NB4 (cell line): Measurements from ENCODE around the gene ENTR1.

Source experiments
- DNase-seq: peaks from one replicate; pipeline ENCODE4 v3.0.0; 2010; ENCODE audit warnings: low read depth
- H3K4me3 ChIP-seq: one replicate; pipeline ENCODE4 v1.5.1; 2011; ENCODE audit warnings: mild to moderate bottlenecking, low read depth, low read length, moderate library complexity
- MYC ChIP-seq: IDR thresholded peaks from 2 replicates; pipeline ENCODE4 v1.6.1; 2011; ENCODE audit warnings: low read depth, low read length
- POLR2A ChIP-seq: IDR thresholded peaks from 2 replicates; pipeline ENCODE4 v1.6.1; 2011; ENCODE audit warnings: mild to moderate bottlenecking; ENCODE audit not compliant: insufficient read length; ENCODE audit errors: extremely low read depth
- TF ChIP-seq, protein P1 (sequence below): IDR thresholded peaks from one replicate; pipeline ENCODE4 v1.5.1; 2012; ENCODE audit warnings: low read depth, low read length
- TF ChIP-seq, protein P2 (sequence below): IDR thresholded peaks from 2 replicates; pipeline ENCODE4 v1.6.1; 2011; ENCODE audit warnings: low read depth, low read length

Gene ENTR1

DNA sequence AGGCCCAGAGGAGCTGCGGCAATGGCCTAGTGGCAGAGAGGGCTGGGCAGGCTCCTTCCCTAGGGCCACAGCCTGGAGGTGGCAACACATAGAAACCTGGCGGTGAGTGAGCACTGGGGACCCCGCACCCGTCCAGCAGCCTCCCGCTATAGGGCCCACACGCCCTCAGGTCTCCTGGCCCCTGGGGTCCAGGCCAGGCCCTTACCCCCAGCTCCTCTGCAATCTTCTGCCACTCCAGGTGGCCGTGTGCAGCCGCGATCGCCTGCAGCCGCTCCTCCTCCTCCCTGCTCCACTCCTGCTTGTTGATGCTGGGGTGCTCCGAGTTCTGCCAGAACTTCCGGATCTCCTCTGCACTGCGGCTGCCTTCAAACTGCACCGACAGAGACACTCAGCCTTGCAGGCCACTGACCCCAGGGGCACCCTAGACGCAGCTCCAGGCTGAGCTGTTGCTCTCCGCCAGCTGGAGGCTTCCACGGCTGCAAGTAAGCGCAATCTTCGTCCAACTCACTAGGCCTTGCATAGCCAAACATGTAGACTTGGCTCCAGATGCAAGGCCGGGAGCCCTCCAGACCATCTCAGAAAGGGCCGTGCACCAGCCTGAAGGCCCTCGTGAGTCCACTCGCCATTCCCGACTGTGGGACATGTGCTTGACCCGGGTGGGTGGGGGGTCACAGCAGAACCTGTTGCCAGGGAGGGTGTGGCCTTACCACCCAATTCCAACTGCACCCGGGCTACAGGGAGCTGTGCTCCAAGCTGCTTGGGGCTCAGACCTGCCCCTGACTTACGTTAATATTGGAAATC is 18.5 kb downstream of the ENTR1 start:
- no peak overlapping the region for H3K4me3 ChIP-seq
- no peak for TF ChIP-seq MYC
- TF ChIP-seq POLR2A, result no peak
- TF ChIP-seq, protein P1, sequence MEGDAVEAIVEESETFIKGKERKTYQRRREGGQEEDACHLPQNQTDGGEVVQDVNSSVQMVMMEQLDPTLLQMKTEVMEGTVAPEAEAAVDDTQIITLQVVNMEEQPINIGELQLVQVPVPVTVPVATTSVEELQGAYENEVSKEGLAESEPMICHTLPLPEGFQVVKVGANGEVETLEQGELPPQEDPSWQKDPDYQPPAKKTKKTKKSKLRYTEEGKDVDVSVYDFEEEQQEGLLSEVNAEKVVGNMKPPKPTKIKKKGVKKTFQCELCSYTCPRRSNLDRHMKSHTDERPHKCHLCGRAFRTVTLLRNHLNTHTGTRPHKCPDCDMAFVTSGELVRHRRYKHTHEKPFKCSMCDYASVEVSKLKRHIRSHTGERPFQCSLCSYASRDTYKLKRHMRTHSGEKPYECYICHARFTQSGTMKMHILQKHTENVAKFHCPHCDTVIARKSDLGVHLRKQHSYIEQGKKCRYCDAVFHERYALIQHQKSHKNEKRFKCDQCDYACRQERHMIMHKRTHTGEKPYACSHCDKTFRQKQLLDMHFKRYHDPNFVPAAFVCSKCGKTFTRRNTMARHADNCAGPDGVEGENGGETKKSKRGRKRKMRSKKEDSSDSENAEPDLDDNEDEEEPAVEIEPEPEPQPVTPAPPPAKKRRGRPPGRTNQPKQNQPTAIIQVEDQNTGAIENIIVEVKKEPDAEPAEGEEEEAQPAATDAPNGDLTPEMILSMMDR, result no peak
- TF ChIP-seq, protein P2, sequence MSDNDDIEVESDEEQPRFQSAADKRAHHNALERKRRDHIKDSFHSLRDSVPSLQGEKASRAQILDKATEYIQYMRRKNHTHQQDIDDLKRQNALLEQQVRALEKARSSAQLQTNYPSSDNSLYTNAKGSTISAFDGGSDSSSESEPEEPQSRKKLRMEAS, result no peak
- no peak for DNase-seq

DNA sequence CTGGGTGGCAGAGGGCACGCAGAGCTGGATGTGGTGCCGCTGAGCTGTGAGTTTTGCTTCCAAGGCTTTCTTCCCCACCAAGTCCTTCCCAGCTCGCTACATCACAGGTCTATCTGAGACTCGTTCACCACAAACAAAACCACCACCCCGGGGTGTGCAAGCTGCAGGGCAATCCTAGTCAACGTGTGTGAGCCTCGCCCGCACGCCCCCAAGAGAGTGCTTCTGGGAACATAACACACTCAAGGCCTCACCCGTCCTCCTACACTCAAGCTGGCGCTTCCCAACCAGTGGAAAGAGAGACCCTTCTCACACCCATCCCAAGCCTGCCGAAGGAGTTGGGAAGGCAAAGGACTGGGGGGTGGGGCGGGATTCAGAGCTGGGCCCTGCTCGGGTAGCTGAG is 21.0 kb downstream of the ENTR1 start:
- no peak for TF ChIP-seq MYC
- TF ChIP-seq, protein P1, result no peak
- TF ChIP-seq POLR2A, result no peak
- TF ChIP-seq, protein P2, result no peak

DNA sequence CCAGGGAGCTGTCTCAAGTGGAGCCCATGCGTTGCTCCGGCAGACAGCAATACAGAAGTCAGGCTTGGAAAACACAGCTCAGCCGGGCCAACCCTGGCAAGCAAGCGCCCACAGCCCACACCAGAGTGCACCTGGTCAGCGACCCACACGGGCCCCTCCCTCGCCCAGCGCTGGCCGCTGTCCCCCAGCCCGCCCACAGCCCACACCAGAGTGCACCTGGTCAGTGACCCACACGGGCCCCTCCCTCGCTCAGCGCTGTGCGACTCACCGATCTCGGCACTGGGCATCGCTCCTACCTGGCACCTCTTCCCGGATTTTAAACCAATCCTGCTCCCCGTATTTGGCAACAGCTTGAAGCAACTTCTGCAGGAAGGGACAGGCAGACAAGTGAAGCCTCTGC is 23.2 kb downstream of the ENTR1 start:
- no peak overlapping the region for H3K4me3 ChIP-seq
- no peak for DNase-seq
- TF ChIP-seq, protein P1, result no peak
- TF ChIP-seq MYC (no peak), POLR2A (no peak)
- TF ChIP-seq, protein P2, result no peak

More for the DNA sequence above, 21.0 kb downstream of the ENTR1 start:
- H3K4me3 ChIP-seq, result no peak overlapping the region
- no peak for DNase-seq

DNA sequence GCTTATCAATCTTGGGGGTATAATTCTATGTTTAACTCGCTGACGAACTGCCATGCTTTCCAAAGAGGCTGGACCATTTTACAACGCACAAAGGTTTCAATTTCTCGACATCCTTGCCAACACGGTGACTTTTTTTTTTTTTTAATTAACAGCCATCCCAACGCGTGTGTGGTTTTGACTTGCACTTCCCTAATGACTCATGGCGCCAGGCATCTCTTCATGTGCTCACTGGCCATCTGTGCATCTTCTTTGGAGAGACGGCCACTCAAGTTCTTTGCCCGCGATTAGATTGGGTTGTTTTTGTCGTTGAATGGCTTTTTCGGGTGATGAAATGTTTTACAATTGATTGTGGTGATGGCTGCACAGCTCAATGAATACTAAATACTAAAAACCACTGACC is 24.4 kb downstream of the ENTR1 start:
- DNase-seq, result peak; percentile 93
- H3K4me3 ChIP-seq, result no peak overlapping the region
- TF ChIP-seq POLR2A (no peak), MYC (peak; percentile 88)
- TF ChIP-seq, protein P2, result peak; percentile 90
- TF ChIP-seq, protein P1, result no peak

DNA sequence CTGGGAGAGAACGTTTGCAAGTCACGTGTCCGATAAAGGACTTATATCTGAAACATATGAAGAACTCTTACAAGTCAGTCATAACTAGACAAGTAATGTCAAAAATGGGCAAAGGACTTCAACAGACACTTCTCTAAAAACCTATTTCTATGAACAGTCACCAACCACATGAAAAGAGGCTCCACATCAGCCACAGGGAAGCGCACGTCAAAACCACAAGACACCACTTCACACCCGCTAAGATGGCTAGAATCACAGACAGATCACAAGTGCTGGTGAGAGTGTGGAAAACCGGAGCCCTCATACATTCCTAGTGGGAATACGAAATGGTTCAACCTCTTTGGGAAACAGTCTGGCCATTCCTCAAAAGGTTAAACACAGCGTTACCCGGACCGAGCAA is 25.4 kb downstream of the ENTR1 start:
- peak; percentile 37 for DNase-seq
- no peak overlapping the region for H3K4me3 ChIP-seq
- TF ChIP-seq, protein P1, result no peak
- TF ChIP-seq, protein P2, result no peak
- TF ChIP-seq POLR2A (no peak), MYC (no peak)
